ENCODE results near the gene VPS50.

- TF ChIP-seq CTCF (IDR thresholded peaks at IDR 0.05; ENCODE audit: insufficient read depth, low read length) (no peak), POLR2AphosphoS5 (IDR thresholded peaks at IDR 0.05; ENCODE audit: low read depth) (no peak), REST (IDR thresholded peaks at IDR 0.05; ENCODE audit: insufficient replicate concordance, low read depth) (no peak), SPI1 (IDR thresholded peaks at IDR 0.05; ENCODE audit: borderline replicate concordance, low read depth) (no peak)
Measured at GRCh38 chr7:93242106-93242505, 9.9 kb downstream of the VPS50 start.
